HEK293 (cell line): ENCODE measurements around the gene TPRKB.

Experiments used
- CTCF ChIA-PET: fragments of 350-600 bp; formaldehyde crosslinking; extraction: SDS; loops from one replicate; lab custom pipeline; 2021; ENCODE audit warnings: antibody characterized with exemption; lab: Yijun Ruan, JAX
- POLR2A ChIA-PET: fragments of 300-600 bp; formaldehyde crosslinking; extraction: SDS; loops from one replicate; lab custom pipeline; 2020; ENCODE audit warnings: antibody characterized with exemption, inconsistent platforms; lab: Yijun Ruan, JAX
- H3K27ac ChIP-seq: fragments of 200-500 bp; sonication (Bioruptor generic); 2 replicates; pipeline ENCODE4 v1.5.1; 2014; ENCODE audit warnings: low read depth, low read length, control low read depth, inconsistent platforms; ENCODE audit errors: extremely low read depth
- H3K36me3 ChIP-seq, 2 experiments: fragments of 200-500 bp in 1 of 2; sonication (Bioruptor generic) in 1 of 2; 1 replicate in 1 of 2; 2 replicates in 1 of 2; pipeline ENCODE4 v1.5.1; 2014 to 2017; ENCODE audit warnings: inconsistent platforms in 2 of 2, low read length in 2 of 2; ENCODE audit not compliant: control insufficient read depth in 2 of 2, insufficient read depth in 1 of 2
- H3K4me1 ChIP-seq: fragments of 200-500 bp; sonication (Bioruptor generic); 2 replicates; pipeline ENCODE4 v1.5.1; 2014; ENCODE audit warnings: mild to moderate bottlenecking, low read length, inconsistent platforms; ENCODE audit not compliant: control insufficient read depth, insufficient read depth
- H3K4me3 ChIP-seq: 2 replicates; pipeline ENCODE4 v1.5.1; 2011; ENCODE audit warnings: low read depth, mild to moderate bottlenecking, control low read depth, low read length, moderate library complexity
- H3K9me3 ChIP-seq: fragments of 200-500 bp; sonication (Bioruptor generic); 2 replicates; pipeline ENCODE4 v1.5.1; 2014; ENCODE audit warnings: low read depth, low read length, inconsistent platforms; ENCODE audit not compliant: control insufficient read depth, insufficient read depth
- ZBTB10 ChIP-seq: fragments of 450-650 bp; formaldehyde crosslinking; IDR thresholded peaks from 2 replicates; pipeline ENCODE4 v1.5.1; 2016; ENCODE audit warnings: missing biosample characterization, missing genetic modification characterization
- ZBTB8A ChIP-seq: fragments of 450-650 bp; formaldehyde crosslinking; IDR thresholded peaks from 2 replicates; pipeline ENCODE4 v1.5.1; 2016; ENCODE audit warnings: missing biosample characterization, missing genetic modification characterization
- ZEB2 ChIP-seq: fragments of 450-650 bp; formaldehyde crosslinking; IDR thresholded peaks from 2 replicates; pipeline ENCODE4 v1.5.1; 2016; ENCODE audit warnings: missing biosample characterization, missing genetic modification characterization
- ZNF10 ChIP-seq: fragments of 450-650 bp; formaldehyde crosslinking; IDR thresholded peaks from 2 replicates; pipeline ENCODE4 v1.5.1; 2017; ENCODE audit warnings: missing biosample characterization, missing genetic modification characterization
- ZNF132 ChIP-seq: fragments of 450-650 bp; formaldehyde crosslinking; IDR thresholded peaks from 2 replicates; pipeline ENCODE4 v1.5.1; 2017; ENCODE audit warnings: missing biosample characterization, missing genetic modification characterization, borderline replicate concordance
- ZNF175 ChIP-seq: fragments of 450-650 bp; formaldehyde crosslinking; IDR thresholded peaks from 2 replicates; pipeline ENCODE4 v1.5.1; 2016; ENCODE audit warnings: missing biosample characterization, missing genetic modification characterization
- ZNF18 ChIP-seq: fragments of 450-650 bp; formaldehyde crosslinking; IDR thresholded peaks from 2 replicates; pipeline ENCODE4 v1.5.1; 2016; ENCODE audit warnings: missing biosample characterization, missing genetic modification characterization
- ZNF2 ChIP-seq: fragments of 450-650 bp; formaldehyde crosslinking; IDR thresholded peaks from 2 replicates; pipeline ENCODE4 v1.5.1; 2016; ENCODE audit warnings: missing biosample characterization, missing genetic modification characterization
- ZNF280D ChIP-seq: fragments of 450-650 bp; formaldehyde crosslinking; IDR thresholded peaks from 2 replicates; pipeline ENCODE4 v1.5.1; 2016; ENCODE audit warnings: missing biosample characterization, missing genetic modification characterization
- ZNF354C ChIP-seq: fragments of 450-650 bp; formaldehyde crosslinking; IDR thresholded peaks from 2 replicates; pipeline ENCODE4 v1.5.1; 2016; ENCODE audit warnings: missing biosample characterization, missing genetic modification characterization, low read depth, borderline replicate concordance
- ZNF398 ChIP-seq: fragments of 450-650 bp; formaldehyde crosslinking; IDR thresholded peaks from 2 replicates; pipeline ENCODE4 v1.5.1; 2017; ENCODE audit warnings: missing biosample characterization, missing genetic modification characterization
- ZNF501 ChIP-seq: fragments of 450-650 bp; formaldehyde crosslinking; IDR thresholded peaks from 2 replicates; pipeline ENCODE4 v1.5.1; 2016; ENCODE audit warnings: missing biosample characterization, missing genetic modification characterization
- ZNF513 ChIP-seq: fragments of 450-650 bp; IDR thresholded peaks from 2 replicates; pipeline ENCODE4 v1.5.1; 2018; ENCODE audit warnings: missing biosample characterization, missing genetic modification characterization
- ZNF624 ChIP-seq: fragments of 450-650 bp; formaldehyde crosslinking; IDR thresholded peaks from 2 replicates; pipeline ENCODE4 v1.5.1; 2017; ENCODE audit warnings: missing biosample characterization, missing genetic modification characterization
- ZNF658 ChIP-seq: fragments of 450-650 bp; formaldehyde crosslinking; IDR thresholded peaks from 2 replicates; pipeline ENCODE4; 2016; ENCODE audit warnings: missing biosample characterization, missing genetic modification characterization
- ZNF707 ChIP-seq: fragments of 450-650 bp; formaldehyde crosslinking; IDR thresholded peaks from 2 replicates; pipeline ENCODE4 v1.5.1; 2016; ENCODE audit warnings: missing biosample characterization, missing genetic modification characterization
- ZNF747 ChIP-seq: fragments of 450-650 bp; formaldehyde crosslinking; IDR thresholded peaks from 2 replicates; pipeline ENCODE4 v1.5.1; 2016; ENCODE audit warnings: missing biosample characterization, missing genetic modification characterization
- ZNF777 ChIP-seq: fragments of 450-650 bp; formaldehyde crosslinking; IDR thresholded peaks from 2 replicates; pipeline ENCODE4 v1.5.1; 2017; ENCODE audit warnings: missing biosample characterization, missing genetic modification characterization, borderline replicate concordance
- ZSCAN30 ChIP-seq: fragments of 450-650 bp; IDR thresholded peaks from 2 replicates; pipeline ENCODE4 v1.5.1; 2018; ENCODE audit warnings: missing biosample characterization, mild to moderate bottlenecking, missing genetic modification characterization, moderate library complexity
- TF ChIP-seq, protein P1 (sequence below): fragments of 450-650 bp; formaldehyde crosslinking; IDR thresholded peaks from 2 replicates; pipeline ENCODE4 v1.5.1; 2016; ENCODE audit warnings: missing biosample characterization, missing genetic modification characterization
- TF ChIP-seq, protein P2 (sequence below): fragments of 450-650 bp; formaldehyde crosslinking; IDR thresholded peaks from 2 replicates; pipeline ENCODE4 v1.5.1; 2016; ENCODE audit warnings: missing biosample characterization, missing genetic modification characterization

The TPRKB gene

DNA sequence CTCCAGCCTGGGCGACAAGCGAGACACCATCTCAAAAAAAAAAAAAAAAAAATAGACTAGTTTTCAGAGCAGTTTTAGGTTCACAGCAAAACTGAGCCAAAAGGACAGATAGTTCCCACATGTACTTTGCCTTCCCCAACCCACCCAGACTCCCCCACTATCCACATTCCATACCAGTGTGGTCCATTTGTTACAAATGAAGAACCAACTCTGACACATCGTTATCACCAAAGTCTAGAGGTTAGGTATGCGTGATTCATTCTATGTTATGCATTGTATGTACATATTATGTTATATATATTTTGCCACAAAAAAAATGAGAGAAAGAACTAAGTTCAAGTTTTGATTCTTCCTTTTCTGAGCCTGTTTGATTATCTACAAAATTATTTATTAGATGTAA lies 39.2 kb upstream of the TPRKB start:
- Histone ChIP-seq H3K9me3 (no peaks in the 10 kb centered on the region), H3K36me3 (peaks cover 34 to 52% of the 10 kb centered on the region in 2 experiments), H3K4me1 (no peaks in the 10 kb centered on the region), H3K27ac (no peak overlapping the region), H3K4me3 (no peak overlapping the region)
- POLR2A ChIA-PET = no interaction called here
- no peak for TF ChIP-seq ZNF354C (tag by site-specific recombination)
- no peak for TF ChIP-seq ZSCAN30 (tag by site-specific recombination)
- no peak for TF ChIP-seq ZNF501 (tag by site-specific recombination)
- TF ChIP-seq, protein P1, sequence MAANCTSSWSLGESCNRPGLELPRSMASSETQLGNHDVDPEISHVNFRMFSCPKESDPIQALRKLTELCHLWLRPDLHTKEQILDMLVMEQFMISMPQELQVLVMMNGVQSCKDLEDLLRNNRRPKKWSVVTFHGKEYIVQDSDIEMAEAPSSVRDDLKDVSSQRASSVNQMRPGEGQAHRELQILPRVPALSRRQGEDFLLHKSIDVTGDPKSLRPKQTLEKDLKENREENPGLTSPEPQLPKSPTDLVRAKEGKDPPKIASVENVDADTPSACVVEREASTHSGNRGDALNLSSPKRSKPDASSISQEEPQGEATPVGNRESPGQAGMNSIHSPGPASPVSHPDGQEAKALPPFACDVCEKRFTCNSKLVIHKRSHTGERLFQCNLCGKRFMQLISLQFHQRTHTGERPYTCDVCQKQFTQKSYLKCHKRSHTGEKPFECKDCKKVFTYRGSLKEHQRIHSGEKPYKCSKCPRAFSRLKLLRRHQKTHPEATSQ (tag by site-specific recombination) = no peak
- TF ChIP-seq, all 188 proteins: peak for 0
- CTCF ChIA-PET = interaction anchor here (0.5 to 1.7 kb wide), 3 partner anchors 375 to 669 kb away, joined by 3 to 4 read pairs (median 3); no protein-coding TSS in a partner anchor

- Histone ChIP-seq H3K27ac (no peak overlapping the region), H3K9me3 (no peaks in the 10 kb centered on the region), H3K4me3 (no peak overlapping the region), H3K36me3 (peaks cover 48 to 86% of the 10 kb centered on the region in 2 experiments), H3K4me1 (no peaks in the 10 kb centered on the region)
- ChIA-PET CTCF (no interaction called here), POLR2A (no interaction called here)
- TF ChIP-seq ZNF2 (tag by site-specific recombination) (no peak), ZNF747 (tag by site-specific recombination) (no peak), ZNF175 (no peak), ZBTB8A (tag by site-specific recombination) (no peak), ZNF398 (tag by site-specific recombination) (no peak), ZNF777 (tag by site-specific recombination) (no peak), ZNF280D (tag by site-specific recombination) (no peak), ZNF18 (tag by site-specific recombination) (no peak), ZNF707 (tag by site-specific recombination) (no peak), ZNF624 (no peak), ZBTB10 (tag by site-specific recombination) (no peak), ZNF10 (tag by site-specific recombination) (no peak), ZEB2 (tag by site-specific recombination) (no peak), ZNF513 (no peak), ZNF132 (tag by site-specific recombination) (no peak), ZSCAN30 (tag by site-specific recombination) (no peak), ZNF658 (tag by site-specific recombination) (no peak)
- TF ChIP-seq, protein P2, sequence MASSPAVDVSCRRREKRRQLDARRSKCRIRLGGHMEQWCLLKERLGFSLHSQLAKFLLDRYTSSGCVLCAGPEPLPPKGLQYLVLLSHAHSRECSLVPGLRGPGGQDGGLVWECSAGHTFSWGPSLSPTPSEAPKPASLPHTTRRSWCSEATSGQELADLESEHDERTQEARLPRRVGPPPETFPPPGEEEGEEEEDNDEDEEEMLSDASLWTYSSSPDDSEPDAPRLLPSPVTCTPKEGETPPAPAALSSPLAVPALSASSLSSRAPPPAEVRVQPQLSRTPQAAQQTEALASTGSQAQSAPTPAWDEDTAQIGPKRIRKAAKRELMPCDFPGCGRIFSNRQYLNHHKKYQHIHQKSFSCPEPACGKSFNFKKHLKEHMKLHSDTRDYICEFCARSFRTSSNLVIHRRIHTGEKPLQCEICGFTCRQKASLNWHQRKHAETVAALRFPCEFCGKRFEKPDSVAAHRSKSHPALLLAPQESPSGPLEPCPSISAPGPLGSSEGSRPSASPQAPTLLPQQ = no peak
These were observed 35.7 kb upstream of the TPRKB start for GRCh38 chr2:73772819-73773218.
